ENCODE data around the gene TLL2.

- TF ChIP-seq EZH2 (IDR thresholded peaks at IDR 0.05) (no peak), POLR2AphosphoS5 (IDR thresholded peaks at IDR 0.05; ENCODE audit: borderline replicate concordance, low read depth, low read length) (no peak)
Observed at GRCh38 chr10:96460316-96460715, 53.4 kb downstream of the TLL2 start.
